RWPE2 (cell line): ENCODE results near the gene KIAA0513.

ENCODE experiments used
- ATAC-seq: fragments of 200-7000 bp; cut with Tn5 transposase; 3 replicates; pipeline ENCODE4 v1.9.1; 2021; ENCODE audit warnings: low read depth
- DNase-seq: peaks from one replicate; pipeline ENCODE4 v3.0.0-alpha.2; 2020; ENCODE audit warnings: low spot score
- H3K27ac ChIP-seq: fragments of 450-650 bp; 2 replicates; pipeline ENCODE4 v1.5.1; 2017; ENCODE audit warnings: mild to moderate bottlenecking; ENCODE audit not compliant: poor library complexity, severe bottlenecking
- H3K27me3 ChIP-seq: fragments of 250-450 bp; sonication (Bioruptor Pico); 2 replicates; pipeline ENCODE4 v1.5.1; 2021; ENCODE audit warnings: mild to moderate bottlenecking, moderate library complexity; ENCODE audit not compliant: insufficient read depth, poor library complexity, severe bottlenecking
- H3K36me3 ChIP-seq: fragments of 250-450 bp; sonication (Bioruptor Pico); 2 replicates; pipeline ENCODE4 v1.5.1; 2020; ENCODE audit warnings: low read depth, mild to moderate bottlenecking, moderate library complexity
- H3K4me1 ChIP-seq: fragments of 250-450 bp; sonication (Bioruptor Pico); 2 replicates; pipeline ENCODE4 v1.5.1; 2021; ENCODE audit warnings: mild to moderate bottlenecking, moderate library complexity; ENCODE audit not compliant: insufficient read depth, poor library complexity, severe bottlenecking
- H3K4me3 ChIP-seq: fragments of 250-450 bp; sonication (Bioruptor Pico); 2 replicates; pipeline ENCODE4 v1.5.1; 2021; ENCODE audit warnings: mild to moderate bottlenecking, moderate library complexity; ENCODE audit not compliant: severe bottlenecking
- H3K9me3 ChIP-seq: fragments of 250-450 bp; sonication (Bioruptor Pico); 2 replicates; pipeline ENCODE4 v1.5.1; 2021; ENCODE audit warnings: mild to moderate bottlenecking, moderate library complexity; ENCODE audit not compliant: severe bottlenecking
- TF ChIP-seq, protein P1 (sequence below): fragments of 450-650 bp; IDR thresholded peaks from one replicate; pipeline ENCODE4 v1.5.1; 2017; ENCODE audit warnings: mild to moderate bottlenecking, moderate library complexity; ENCODE audit not compliant: poor library complexity, severe bottlenecking

The KIAA0513 gene

DNA sequence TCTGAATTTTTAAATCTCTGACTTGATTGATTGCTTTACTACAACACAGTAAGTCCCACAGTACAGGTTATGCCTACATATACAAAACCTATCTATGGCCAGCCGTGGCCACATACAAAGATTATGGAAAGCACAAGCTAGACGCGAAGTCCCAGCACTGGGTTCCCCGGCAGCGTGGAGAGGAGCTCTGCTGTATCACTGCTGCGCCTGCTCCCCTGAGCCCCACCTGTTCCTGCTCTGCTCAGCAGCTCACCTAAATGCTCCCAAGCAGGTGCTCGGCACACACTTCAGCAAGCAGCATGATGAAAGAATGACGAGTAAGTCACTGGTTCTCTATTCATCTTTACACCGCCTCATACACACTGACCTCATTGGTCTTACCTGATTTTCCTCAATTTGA lies 36.8 kb upstream of the KIAA0513 start:
- no peak for DNase-seq
- TF ChIP-seq, protein P1, sequence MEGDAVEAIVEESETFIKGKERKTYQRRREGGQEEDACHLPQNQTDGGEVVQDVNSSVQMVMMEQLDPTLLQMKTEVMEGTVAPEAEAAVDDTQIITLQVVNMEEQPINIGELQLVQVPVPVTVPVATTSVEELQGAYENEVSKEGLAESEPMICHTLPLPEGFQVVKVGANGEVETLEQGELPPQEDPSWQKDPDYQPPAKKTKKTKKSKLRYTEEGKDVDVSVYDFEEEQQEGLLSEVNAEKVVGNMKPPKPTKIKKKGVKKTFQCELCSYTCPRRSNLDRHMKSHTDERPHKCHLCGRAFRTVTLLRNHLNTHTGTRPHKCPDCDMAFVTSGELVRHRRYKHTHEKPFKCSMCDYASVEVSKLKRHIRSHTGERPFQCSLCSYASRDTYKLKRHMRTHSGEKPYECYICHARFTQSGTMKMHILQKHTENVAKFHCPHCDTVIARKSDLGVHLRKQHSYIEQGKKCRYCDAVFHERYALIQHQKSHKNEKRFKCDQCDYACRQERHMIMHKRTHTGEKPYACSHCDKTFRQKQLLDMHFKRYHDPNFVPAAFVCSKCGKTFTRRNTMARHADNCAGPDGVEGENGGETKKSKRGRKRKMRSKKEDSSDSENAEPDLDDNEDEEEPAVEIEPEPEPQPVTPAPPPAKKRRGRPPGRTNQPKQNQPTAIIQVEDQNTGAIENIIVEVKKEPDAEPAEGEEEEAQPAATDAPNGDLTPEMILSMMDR, result no peak
- Histone ChIP-seq H3K36me3 (peaks cover 96% of the 10 kb centered on the region), H3K27me3 (no peaks in the 10 kb centered on the region), H3K27ac (no peak overlapping the region), H3K4me1 (peaks cover 37% of the 10 kb centered on the region), H3K9me3 (no peaks in the 10 kb centered on the region), H3K4me3 (no peak overlapping the region)
- no peak for ATAC-seq

GRCh38 chr16:84992717-84993075 lies 34.9 kb upstream of the KIAA0513 start:
- no peaks in the 10 kb centered on the region for H3K9me3 ChIP-seq
- H3K4me1 ChIP-seq, result peaks cover 35% of the 10 kb centered on the region
- H3K4me3 ChIP-seq, result no peak overlapping the region
- H3K27ac ChIP-seq, result peak overlapping the region; percentile 99
- ATAC-seq, result no peak
- H3K36me3 ChIP-seq, result peaks cover 85% of the 10 kb centered on the region
- DNase-seq, result no peak
- no peaks in the 10 kb centered on the region for H3K27me3 ChIP-seq
- TF ChIP-seq, protein P1, result no peak

GRCh38 chr16:84993926-84994325 lies 33.7 kb upstream of the KIAA0513 start:
- no peak for ATAC-seq
- Histone ChIP-seq H3K4me3 (no peak overlapping the region), H3K36me3 (peaks cover 73% of the 10 kb centered on the region), H3K9me3 (no peaks in the 10 kb centered on the region), H3K4me1 (peaks cover 42% of the 10 kb centered on the region), H3K27me3 (no peaks in the 10 kb centered on the region), H3K27ac (peak overlapping the region; percentile 99)
- no peak for DNase-seq
- TF ChIP-seq, protein P1, result no peak

- DNase-seq, result no peak
- peak; percentile 22 for ATAC-seq
- Histone ChIP-seq H3K4me1 (peaks cover 59% of the 10 kb centered on the region), H3K27ac (peak overlapping the region; percentile 99), H3K4me3 (no peak overlapping the region), H3K27me3 (no peaks in the 10 kb centered on the region), H3K9me3 (no peaks in the 10 kb centered on the region), H3K36me3 (peaks cover 68% of the 10 kb centered on the region)
- TF ChIP-seq, protein P1, result no peak
Measured at GRCh38 chr16:84995663-84996062, 31.9 kb upstream of the KIAA0513 start.

DNA sequence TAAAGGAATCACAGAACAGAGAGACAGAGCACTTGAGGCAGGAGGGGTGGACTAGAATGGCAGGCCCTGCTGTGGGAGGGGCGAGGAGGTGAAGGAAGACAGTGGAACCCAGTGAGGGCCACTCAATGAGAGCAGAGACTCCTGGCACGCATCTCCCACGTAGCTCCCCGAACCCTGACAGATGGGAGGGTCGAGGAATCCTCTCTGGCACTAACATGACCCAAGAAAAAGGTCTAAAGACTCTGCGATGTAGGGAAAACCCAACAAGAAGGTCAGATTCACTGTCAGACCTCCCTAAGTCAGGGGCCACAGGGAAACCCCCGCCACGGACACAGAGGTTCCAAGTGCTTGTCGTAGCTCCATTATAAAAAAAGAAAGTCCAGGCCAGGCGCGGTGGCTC lies 31.2 kb upstream of the KIAA0513 start:
- Histone ChIP-seq H3K4me1 (peaks cover 66% of the 10 kb centered on the region), H3K36me3 (peaks cover 64% of the 10 kb centered on the region), H3K4me3 (no peak overlapping the region), H3K27ac (peak overlapping the region; percentile 99), H3K27me3 (no peaks in the 10 kb centered on the region), H3K9me3 (no peaks in the 10 kb centered on the region)
- DNase-seq (no peak), ATAC-seq (no peak)
- TF ChIP-seq, protein P1, result no peak
